Esophagus squamous epithelium (tissue), 5 donors: ENCODE measurements around the gene PLEKHG1. TPM values are rescaled to one million over a fixed set of nuclear protein-coding genes. Genes with fewer than 3 reads are reported as not detected.
A peak's percentile ranks its signal among the peaks of the same experiment; 100 is the strongest.

ENCODE experiments used
- DNase-seq: peaks from one replicate; lab custom pipeline; 2025; lab: John Stamatoyannopoulos, UW
- H3K27ac ChIP-seq, 4 donors: fragments of 200-600 bp; sonication (generic); one replicate each; pipeline ENCODE4 v1.5.1; 2016 to 2019; ENCODE audit warnings: mild to moderate bottlenecking in 1 of 4
- H3K27me3 ChIP-seq, 4 donors: fragments of 200-600 bp; sonication (generic); 1 replicate in 3 of 4; 2 replicates in 1 of 4; pipeline versions ENCODE4 v1.5.1 to v1.6.0; 2017 to 2021; ENCODE audit warnings: antibody characterized with exemption in 1 of 4
- H3K36me3 ChIP-seq, 3 donors: fragments of 200-600 bp; sonication (generic); one replicate each; pipeline ENCODE4 v1.5.1; 2016 to 2019
- H3K4me1 ChIP-seq, 3 donors: fragments of 200-600 bp; sonication (generic); one replicate each; pipeline ENCODE4 v1.5.1; 2017 to 2019
- H3K4me3 ChIP-seq, 4 donors: fragments of 200-600 bp; sonication (generic); 1 replicate in 3 of 4; 2 replicates in 1 of 4; pipeline ENCODE4 v1.5.1; 2016 to 2019; ENCODE audit warnings: mild to moderate bottlenecking in 2 of 4, moderate library complexity in 1 of 4
- H3K9me3 ChIP-seq, 3 donors: fragments of 200-600 bp; sonication (generic); one replicate each; pipeline ENCODE4 v1.5.1; 2016 to 2019
- POLR2A ChIP-seq, 4 donors: fragments of 450-650 bp; IDR thresholded peaks; one replicate each; pipeline ENCODE4 v1.6.1; 2017; ENCODE audit warnings: antibody characterized with exemption in 4 of 4, mild to moderate bottlenecking in 4 of 4, moderate library complexity in 3 of 4
- WGBS, 2 donors: methylation state at CpG; one replicate each; pipeline ENCODE4 v1.1.5; 2018; 5-methylcytosine and 5-hydroxymethylcytosine counted together
- intact Hi-C: fragments of 100-400 bp; cut with DNase I; formaldehyde crosslinking; loops from one replicate; pipeline ENCODE4 v1.15.0; 2022
- total RNA-seq, 4 donors: library from RNA; depleted of rRNA; stranded (reverse); fragments of >200 nt; gene quantifications; one replicate each; pipeline ENCODE4 v1.1.0, GENCODE V29; 2016
- TF ChIP-seq, protein P1 (sequence below), 6 experiments: fragments of 450-650 bp in 4 of 6; fragments of 200-600 bp in 2 of 6; sonication (generic) in 2 of 6; IDR thresholded peaks; one replicate each; pipeline ENCODE4 v1.5.1; 2016 to 2019; ENCODE audit warnings: antibody characterized with exemption in 6 of 6, mild to moderate bottlenecking in 4 of 6, moderate library complexity in 4 of 6
- donor health status: DM: yes; HTN: yes; CAD: no.

Gene PLEKHG1
- total RNA-seq, 4 donors from 2014 or later = 22.7 to 36.0 (median 27.6) TPM

DNA sequence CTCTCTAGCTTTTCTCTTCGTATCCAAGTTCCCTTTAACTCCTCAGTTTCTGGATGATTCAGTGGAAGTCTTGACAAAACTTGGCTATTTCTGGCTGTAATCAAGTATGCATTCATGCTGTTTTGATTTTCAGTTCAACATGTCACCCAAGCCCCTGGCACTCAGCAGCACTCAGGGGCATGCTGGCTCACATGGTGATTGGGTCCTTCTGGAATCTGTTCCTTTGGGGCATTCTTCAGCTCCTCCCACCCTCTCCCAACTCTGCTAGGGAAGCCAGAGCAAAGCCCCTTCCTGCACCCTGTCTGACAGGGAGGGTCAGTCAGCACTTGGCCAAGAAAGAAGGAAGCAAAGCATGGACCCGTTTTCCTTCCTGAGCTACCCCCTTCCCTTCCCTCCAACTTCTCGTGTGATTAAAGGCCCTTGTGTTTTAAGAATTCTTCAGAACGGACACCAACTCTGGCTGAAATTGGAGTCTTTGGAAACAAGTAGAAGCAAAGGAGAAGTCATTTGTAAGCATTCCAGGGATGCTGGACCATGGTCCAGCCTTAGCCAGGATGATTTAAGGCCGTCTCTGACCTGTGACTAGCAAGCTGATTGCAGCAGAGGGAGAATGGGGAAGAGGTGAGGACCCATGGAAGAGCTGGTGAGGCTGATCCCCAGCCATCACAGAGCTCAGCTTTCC is 7.1 kb downstream of the PLEKHG1 start:
- intact Hi-C loops = no loop called here
- DNase-seq = no peak
- TF ChIP-seq, protein P1, sequence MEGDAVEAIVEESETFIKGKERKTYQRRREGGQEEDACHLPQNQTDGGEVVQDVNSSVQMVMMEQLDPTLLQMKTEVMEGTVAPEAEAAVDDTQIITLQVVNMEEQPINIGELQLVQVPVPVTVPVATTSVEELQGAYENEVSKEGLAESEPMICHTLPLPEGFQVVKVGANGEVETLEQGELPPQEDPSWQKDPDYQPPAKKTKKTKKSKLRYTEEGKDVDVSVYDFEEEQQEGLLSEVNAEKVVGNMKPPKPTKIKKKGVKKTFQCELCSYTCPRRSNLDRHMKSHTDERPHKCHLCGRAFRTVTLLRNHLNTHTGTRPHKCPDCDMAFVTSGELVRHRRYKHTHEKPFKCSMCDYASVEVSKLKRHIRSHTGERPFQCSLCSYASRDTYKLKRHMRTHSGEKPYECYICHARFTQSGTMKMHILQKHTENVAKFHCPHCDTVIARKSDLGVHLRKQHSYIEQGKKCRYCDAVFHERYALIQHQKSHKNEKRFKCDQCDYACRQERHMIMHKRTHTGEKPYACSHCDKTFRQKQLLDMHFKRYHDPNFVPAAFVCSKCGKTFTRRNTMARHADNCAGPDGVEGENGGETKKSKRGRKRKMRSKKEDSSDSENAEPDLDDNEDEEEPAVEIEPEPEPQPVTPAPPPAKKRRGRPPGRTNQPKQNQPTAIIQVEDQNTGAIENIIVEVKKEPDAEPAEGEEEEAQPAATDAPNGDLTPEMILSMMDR (IDR thresholded peaks at IDR 0.05) = no peak
- TF ChIP-seq POLR2A (IDR thresholded peaks at IDR 0.05) = no peak

DNA sequence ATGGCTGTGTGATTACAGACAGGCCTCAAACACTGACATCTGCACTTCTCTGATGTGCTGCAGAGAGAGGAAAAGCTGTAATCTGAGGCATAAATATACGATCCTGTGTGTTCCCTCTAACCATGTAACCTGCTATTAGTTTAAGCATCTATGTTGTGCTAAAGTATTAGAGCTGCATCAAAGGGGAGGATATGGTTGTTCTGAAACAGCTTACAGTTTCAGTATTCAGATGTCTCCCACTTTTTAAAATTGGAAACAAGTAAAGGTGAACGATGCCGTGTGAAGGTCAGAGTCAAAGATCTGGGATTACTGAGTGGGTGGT is 7.6 kb downstream of the PLEKHG1 start:
- Histone ChIP-seq H3K4me3 (no peak overlapping the region), H3K4me1 (peaks cover 0 to 15% (median 6%) of the 10 kb centered on the region in 3 donors), H3K9me3 (no peaks in the 10 kb centered on the region), H3K27ac (peak overlapping the region in 1 of 4 donors; percentile 1), H3K27me3 (peaks cover 0 to 3% (median 0%) of the 10 kb centered on the region in 4 donors), H3K36me3 (no peaks in the 10 kb centered on the region)
- 75 to 87% methylated on average over 3 of the region's 3 CpGs for WGBS, 2 donors
- intact Hi-C loops = no loop called here
- no peak for TF ChIP-seq POLR2A (IDR thresholded peaks at IDR 0.05)
- TF ChIP-seq, protein P1 (IDR thresholded peaks at IDR 0.05) = no peak
- DNase-seq = no peak

More for the DNA sequence above, 7.1 kb downstream of the PLEKHG1 start:
- no peaks in the 10 kb centered on the region for H3K9me3 ChIP-seq
- no peak overlapping the region for H3K4me3 ChIP-seq
- WGBS, 2 donors = 52 to 63% methylated on average over 4 to 5 of the region's 5 CpGs
- peak overlapping the region in 1 of 4 donors; percentile 1 for H3K27ac ChIP-seq
- H3K4me1 ChIP-seq = peaks cover 0 to 15% (median 6%) of the 10 kb centered on the region in 3 donors
- peaks cover 0 to 3% (median 0%) of the 10 kb centered on the region in 4 donors for H3K27me3 ChIP-seq
- H3K36me3 ChIP-seq = no peaks in the 10 kb centered on the region

DNA sequence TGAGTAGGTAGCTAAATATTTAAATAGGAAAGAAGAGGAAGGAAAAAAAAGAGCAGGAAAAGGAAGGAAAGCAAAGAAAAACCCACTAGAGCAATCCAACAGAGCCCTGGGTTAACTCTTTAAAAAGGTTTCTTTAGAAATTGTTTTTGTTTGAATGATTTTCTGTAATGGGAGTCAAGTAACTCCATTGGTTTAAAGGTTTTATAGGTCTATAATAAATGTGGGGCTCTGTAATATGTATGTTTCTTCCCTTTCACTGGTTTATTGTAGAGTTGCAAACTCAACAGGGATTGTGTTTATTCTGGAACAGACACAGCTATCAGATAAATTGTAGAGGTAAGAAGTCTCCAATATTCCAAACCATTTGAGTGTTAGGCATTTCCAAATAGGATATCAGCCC is 10.9 kb downstream of the PLEKHG1 start:
- Histone ChIP-seq H3K27me3 (peaks cover 0 to 3% (median 0%) of the 10 kb centered on the region in 4 donors), H3K4me3 (no peak overlapping the region), H3K36me3 (no peaks in the 10 kb centered on the region), H3K9me3 (no peaks in the 10 kb centered on the region), H3K27ac (no peak overlapping the region), H3K4me1 (peaks cover 0 to 10% (median 6%) of the 10 kb centered on the region in 3 donors)
- DNase-seq = no peak
- TF ChIP-seq, protein P1 (IDR thresholded peaks at IDR 0.05) = no peak
- TF ChIP-seq POLR2A (IDR thresholded peaks at IDR 0.05) = no peak
- intact Hi-C loops = no loop called here

DNA sequence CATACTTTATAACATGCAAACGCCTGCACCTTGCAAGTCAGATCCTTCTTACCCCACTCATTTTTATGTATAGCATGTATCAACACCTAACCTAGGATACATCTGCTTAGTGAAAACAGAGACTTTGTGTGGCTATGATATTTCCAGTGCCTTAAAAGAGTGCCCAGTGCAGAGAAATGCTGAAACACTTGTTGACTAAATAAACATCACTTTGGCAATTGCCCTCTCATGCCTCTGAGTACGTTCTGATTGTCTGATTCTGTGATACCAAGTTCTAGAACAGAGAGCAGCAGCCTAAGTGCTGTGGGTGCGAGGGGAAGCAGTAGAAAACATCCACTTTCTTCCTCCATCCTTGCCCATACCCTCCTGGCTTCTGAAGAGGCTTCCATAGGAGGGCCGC is 13.6 kb downstream of the PLEKHG1 start:
- TF ChIP-seq POLR2A (IDR thresholded peaks at IDR 0.05) = no peak
- TF ChIP-seq, protein P1 (IDR thresholded peaks at IDR 0.05) = no peak
- Histone ChIP-seq H3K4me1 (peaks cover 0 to 10% (median 0%) of the 10 kb centered on the region in 3 donors), H3K27me3 (peaks cover 0 to 3% (median 0%) of the 10 kb centered on the region in 4 donors), H3K4me3 (no peak overlapping the region), H3K36me3 (no peaks in the 10 kb centered on the region), H3K9me3 (no peaks in the 10 kb centered on the region), H3K27ac (no peak overlapping the region)
- intact Hi-C loops = no loop called here
- 81 to 86% methylated on average over 4 of the region's 4 CpGs for WGBS, 2 donors
- no peak for DNase-seq

DNA sequence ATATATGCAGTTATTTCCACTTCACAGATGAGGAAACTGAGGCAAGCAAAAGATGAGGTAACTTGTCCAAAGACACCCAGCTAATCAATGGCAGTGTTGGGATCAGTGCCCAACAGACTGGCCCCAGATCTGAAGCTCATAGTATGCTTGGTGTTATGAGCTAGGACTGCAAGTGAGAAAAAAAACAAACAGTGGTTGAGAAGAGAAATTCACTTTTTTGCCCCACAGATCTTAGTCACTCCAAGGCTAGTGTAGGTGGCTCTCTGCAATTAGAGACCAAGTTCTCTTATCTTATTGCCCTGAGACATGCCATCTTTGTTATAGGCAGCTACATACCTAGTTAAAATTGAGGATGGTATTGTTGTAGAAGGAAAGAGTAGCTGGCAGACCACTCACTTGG is 16.3 kb downstream of the PLEKHG1 start:
- TF ChIP-seq, protein P1 (IDR thresholded peaks at IDR 0.05) = no peak
- no peak for TF ChIP-seq POLR2A (IDR thresholded peaks at IDR 0.05)
- Histone ChIP-seq H3K36me3 (no peaks in the 10 kb centered on the region), H3K27ac (no peak overlapping the region), H3K4me1 (peaks cover 0 to 21% (median 5%) of the 10 kb centered on the region in 3 donors), H3K4me3 (no peak overlapping the region), H3K9me3 (no peaks in the 10 kb centered on the region), H3K27me3 (no peaks in the 10 kb centered on the region)
- intact Hi-C loops = no loop called here
- DNase-seq = no peak
